ENCODE results near the gene DR1.

The DR1 gene

DNA sequence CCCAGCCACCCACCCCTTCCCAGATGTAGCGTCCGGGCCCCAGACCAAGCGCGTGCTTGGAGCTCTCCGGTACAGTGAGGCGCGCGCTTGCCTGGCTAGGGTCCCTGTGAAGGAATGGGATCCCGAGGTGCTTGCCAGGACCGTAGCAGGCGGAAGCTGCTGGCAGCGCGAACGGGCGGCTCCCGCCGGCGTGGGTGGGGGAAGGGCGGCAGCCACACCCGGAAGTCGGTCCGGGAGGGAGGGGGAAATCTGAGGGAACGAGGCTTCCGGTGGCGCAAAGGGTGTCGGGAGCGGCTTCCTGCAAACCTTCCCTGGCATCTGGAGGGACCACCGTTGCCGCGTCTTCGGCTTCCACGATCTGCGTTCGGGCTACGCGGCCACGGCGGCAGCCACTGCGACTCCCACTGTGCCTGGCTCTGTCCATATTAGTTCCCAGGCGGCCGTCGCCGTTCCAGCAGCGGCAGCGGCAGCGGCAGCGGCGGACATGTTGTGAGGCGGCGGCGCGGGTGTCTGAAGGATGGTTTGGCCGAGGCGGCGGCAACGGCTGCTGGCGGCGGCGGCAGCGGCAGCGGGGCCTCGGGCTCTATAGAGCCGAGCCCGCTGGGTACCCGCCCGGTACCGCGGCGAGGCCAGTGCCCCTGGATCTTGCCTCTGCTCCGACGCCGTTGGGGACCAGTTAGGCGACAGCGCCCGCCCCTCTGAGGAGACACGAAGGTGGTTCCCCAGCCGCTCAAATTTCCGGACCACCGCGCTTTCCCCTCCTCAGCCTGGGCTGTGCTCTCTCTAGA, at the start of gene DR1:
Gene DR1, plus strand, starts transcription at position 275 of the 788 bp plus-strand sequence. CDS start 739 bp downstream, outside the sequence.
- TF ChIP-seq GATA3 (IDR thresholded peaks at IDR 0.05; ENCODE audit: low read depth, low read length) (no peak), GATA2 (IDR thresholded peaks at IDR 0.05; ENCODE audit: low read depth, low read length) (no peak)

GRCh38 chr1:93296555-93297154, 49.1 kb upstream of the DR1 start:
- no peak for TF ChIP-seq GATA3 (IDR thresholded peaks at IDR 0.05; ENCODE audit: low read depth, low read length)
- no peak for TF ChIP-seq GATA2 (IDR thresholded peaks at IDR 0.05; ENCODE audit: low read depth, low read length)

- TF ChIP-seq GATA2 (IDR thresholded peaks at IDR 0.05; ENCODE audit: low read depth, low read length): no peak
- TF ChIP-seq GATA3 (IDR thresholded peaks at IDR 0.05; ENCODE audit: low read depth, low read length): no peak
Measured at GRCh38 chr1:93301131-93301530, 44.6 kb upstream of the DR1 start.

GRCh38 chr1:93302078-93302477, 43.6 kb upstream of the DR1 start:
- TF ChIP-seq GATA2 (IDR thresholded peaks at IDR 0.05; ENCODE audit: low read depth, low read length): no peak
- TF ChIP-seq GATA3 (IDR thresholded peaks at IDR 0.05; ENCODE audit: low read depth, low read length): no peak

- TF ChIP-seq GATA3 (IDR thresholded peaks at IDR 0.05; ENCODE audit: low read depth, low read length) (no peak), GATA2 (IDR thresholded peaks at IDR 0.05; ENCODE audit: low read depth, low read length) (no peak)
Measured at GRCh38 chr1:93304716-93305138, 41.0 kb upstream of the DR1 start.

- no peak for TF ChIP-seq GATA3 (IDR thresholded peaks at IDR 0.05; ENCODE audit: low read depth, low read length)
- no peak for TF ChIP-seq GATA2 (IDR thresholded peaks at IDR 0.05; ENCODE audit: low read depth, low read length)
Measured at GRCh38 chr1:93306920-93307319, 38.8 kb upstream of the DR1 start.

- TF ChIP-seq GATA2 (IDR thresholded peaks at IDR 0.05; ENCODE audit: low read depth, low read length) (no peak), GATA3 (IDR thresholded peaks at IDR 0.05; ENCODE audit: low read depth, low read length) (no peak)
Measured at GRCh38 chr1:93313026-93313425, 32.7 kb upstream of the DR1 start.

- TF ChIP-seq GATA2 (IDR thresholded peaks at IDR 0.05; ENCODE audit: low read depth, low read length) (no peak), GATA3 (IDR thresholded peaks at IDR 0.05; ENCODE audit: low read depth, low read length) (no peak)
Measured at GRCh38 chr1:93317207-93317606, 28.5 kb upstream of the DR1 start.

- no peak for TF ChIP-seq GATA3 (IDR thresholded peaks at IDR 0.05; ENCODE audit: low read depth, low read length)
- no peak for TF ChIP-seq GATA2 (IDR thresholded peaks at IDR 0.05; ENCODE audit: low read depth, low read length)
Measured at GRCh38 chr1:93317943-93318342, 27.8 kb upstream of the DR1 start.

DNA sequence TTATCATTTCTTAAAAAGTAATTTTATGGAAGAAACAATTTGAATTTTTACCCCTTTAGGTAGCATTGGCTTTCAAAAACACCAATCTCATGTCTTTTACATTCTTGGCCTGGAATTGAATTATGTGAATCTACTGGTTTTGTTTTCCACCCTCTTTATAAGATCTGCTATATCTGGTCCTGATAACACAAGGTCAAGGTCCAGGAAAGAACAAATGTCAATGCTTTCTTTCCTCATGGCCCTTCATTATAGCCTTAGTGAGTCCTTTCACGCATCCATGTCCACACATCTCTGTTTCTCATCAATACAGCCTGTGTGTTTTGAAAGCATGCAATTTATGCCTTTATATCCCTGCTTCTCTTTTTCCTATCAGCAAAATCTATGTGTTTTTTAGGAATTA, 24.0 kb upstream of the DR1 start:
- no peak for TF ChIP-seq GATA3 (IDR thresholded peaks at IDR 0.05; ENCODE audit: low read depth, low read length)

- TF ChIP-seq GATA2 (IDR thresholded peaks at IDR 0.05; ENCODE audit: low read depth, low read length) (no peak), GATA3 (IDR thresholded peaks at IDR 0.05; ENCODE audit: low read depth, low read length) (no peak)
Measured at GRCh38 chr1:93322349-93322748, 23.4 kb upstream of the DR1 start.

DNA sequence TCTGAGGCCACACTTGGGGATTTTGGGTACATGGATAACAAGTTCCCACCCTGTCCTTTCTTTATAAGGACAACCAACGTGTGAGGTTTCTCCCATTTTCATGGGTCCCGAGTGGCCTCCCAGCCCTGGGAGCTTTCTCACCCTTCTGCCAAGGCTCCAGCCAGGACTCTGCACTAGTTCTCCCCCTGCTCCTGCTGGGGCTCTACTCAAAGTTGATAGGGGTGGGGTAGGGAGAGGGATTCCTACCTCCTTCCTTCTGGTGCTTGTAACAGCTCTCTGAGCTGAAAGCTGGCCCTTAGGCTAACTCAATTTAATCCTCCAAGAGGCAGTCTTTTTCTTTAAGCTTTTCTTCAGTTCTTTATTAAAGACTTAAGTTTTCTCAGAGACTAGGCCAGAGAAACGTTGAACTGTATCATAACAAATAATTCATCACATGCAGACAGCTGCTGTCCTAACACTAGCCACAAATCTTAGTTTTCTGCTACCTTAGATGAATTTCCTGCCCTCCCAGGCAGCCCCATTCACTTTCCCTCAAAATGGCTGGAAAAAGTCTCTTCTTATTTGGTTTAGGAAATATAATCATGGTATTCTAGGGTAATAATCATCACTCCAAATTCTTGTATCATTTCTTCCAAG, 22.4 kb upstream of the DR1 start:
- no peak for TF ChIP-seq GATA2 (IDR thresholded peaks at IDR 0.05; ENCODE audit: low read depth, low read length)
- no peak for TF ChIP-seq GATA3 (IDR thresholded peaks at IDR 0.05; ENCODE audit: low read depth, low read length)

- no peak for TF ChIP-seq GATA3 (IDR thresholded peaks at IDR 0.05; ENCODE audit: low read depth, low read length)
- no peak for TF ChIP-seq GATA2 (IDR thresholded peaks at IDR 0.05; ENCODE audit: low read depth, low read length)
Measured at GRCh38 chr1:93324486-93325464, 20.9 kb upstream of the DR1 start.
